Keratinocyte (primary cell): ENCODE results near the gene ZDHHC9. TPM values are rescaled to one million over a fixed set of nuclear protein-coding genes. Genes with fewer than 3 reads are reported as not detected.

ENCODE experiments used
- DNase-seq: peaks from one replicate; pipeline ENCODE4 v3.0.0-alpha.2; 2011; ENCODE audit warnings: low read depth, missing footprints, low spot score
- FAIRE-seq: peaks from 2 replicates; lab custom pipeline; 2011; peaks lifted over from hg19 to GRCh38; lab: Jason Lieb, UNC
- H2AFZ ChIP-seq: 2 replicates; pipeline ENCODE4 v1.6.0; 2012; ENCODE audit warnings: low read length, control low read depth, inconsistent platforms; ENCODE audit not compliant: control insufficient read depth
- H3K27ac ChIP-seq: 2 replicates; pipeline ENCODE4 v1.5.1; 2011; ENCODE audit warnings: low read length; ENCODE audit not compliant: control insufficient read depth, insufficient read depth
- H3K27me3 ChIP-seq: 3 replicates; pipeline ENCODE4 v1.6.0; 2011; ENCODE audit warnings: low read length; ENCODE audit not compliant: control insufficient read depth, insufficient read depth; ENCODE audit errors: extremely low read depth
- H3K36me3 ChIP-seq, 2 experiments: 2 replicates in 1 of 2; 3 replicates in 1 of 2; pipeline ENCODE4 v1.5.1; 2011; ENCODE audit warnings: low read length in 2 of 2, mild to moderate bottlenecking in 1 of 2; ENCODE audit not compliant: control insufficient read depth in 2 of 2, insufficient read depth in 2 of 2; ENCODE audit errors: extremely low read depth in 1 of 2
- H3K4me1 ChIP-seq: 3 replicates; pipeline ENCODE4 v1.5.1; 2011; ENCODE audit warnings: low read length; ENCODE audit not compliant: control insufficient read depth, insufficient read depth; ENCODE audit errors: extremely low read depth
- H3K4me2 ChIP-seq: 3 replicates; pipeline ENCODE4 v1.6.0; 2011; ENCODE audit warnings: low read depth, low read length; ENCODE audit not compliant: control insufficient read depth, insufficient read depth; ENCODE audit errors: extremely low read depth
- H3K4me3 ChIP-seq, 3 experiments: fragments of 200-600 bp in 1 of 3; sonication (generic) in 1 of 3; 2 replicates in 2 of 3; 3 replicates in 1 of 3; pipeline ENCODE4 v1.5.1; 2011 to 2016; ENCODE audit warnings: low read length in 3 of 3, mild to moderate bottlenecking in 3 of 3, control low read depth in 2 of 3, inconsistent platforms in 1 of 3, low read depth in 1 of 3, mixed read lengths in 1 of 3, mixed run types in 1 of 3, moderate library complexity in 1 of 3; ENCODE audit not compliant: control insufficient read depth in 2 of 3, insufficient read depth in 2 of 3; ENCODE audit errors: extremely low read depth in 1 of 3
- H3K79me2 ChIP-seq: 2 replicates; pipeline ENCODE4 v1.6.0; 2012; ENCODE audit warnings: low read length; ENCODE audit not compliant: control insufficient read depth, insufficient read depth
- H3K9ac ChIP-seq: 3 replicates; pipeline ENCODE4 v1.6.0; 2011; ENCODE audit warnings: low read length; ENCODE audit not compliant: control insufficient read depth, insufficient read depth; ENCODE audit errors: extremely low read depth
- H3K9me1 ChIP-seq: 3 replicates; pipeline ENCODE4 v1.6.0; 2011; ENCODE audit warnings: low read length; ENCODE audit not compliant: control insufficient read depth, insufficient read depth; ENCODE audit errors: extremely low read depth
- H3K9me3 ChIP-seq: 2 replicates; pipeline ENCODE4 v1.5.1; 2012; ENCODE audit warnings: low read depth, low read length; ENCODE audit not compliant: control insufficient read depth
- H4K20me1 ChIP-seq: 3 replicates; pipeline ENCODE4 v1.6.0; 2011; ENCODE audit warnings: low read length; ENCODE audit not compliant: control insufficient read depth, insufficient read depth; ENCODE audit errors: extremely low read depth
- EZH2 ChIP-seq: IDR thresholded peaks from one replicate; pipeline ENCODE4 v1.6.1; 2012; ENCODE audit warnings: inconsistent platforms, mild to moderate bottlenecking, low read length, moderate library complexity
- dilution Hi-C: fragments of 300-500 bp; cut with MboI; formaldehyde crosslinking; loops from one replicate; pipeline ENCODE4 v1.7.0; 2020; ENCODE audit warnings: low sequenced_read_pairs; ENCODE audit not compliant: extremely low pct_ligation_motif_present
- polyA plus RNA-seq, 5 experiments: library from polyadenylated mRNA; depleted of rRNA in 3 of 5; stranded (reverse) in 3 of 5; stranded (forward) in 1 of 5; unstranded in 1 of 5; fragments of >200 nt; gene quantifications; 1 replicate in 1 of 5; 2 replicates in 3 of 5; 3 replicates in 1 of 5; pipeline versions ENCODE4 v1.2.1 to v1.2.3, GENCODE V29; 2011 to 2012; ENCODE audit warnings: missing spikeins in 2 of 5, low read depth in 1 of 5, low replicate concordance in 1 of 5
- TF ChIP-seq, protein P1 (sequence below), 3 experiments: IDR thresholded peaks in 1 of 3; conservative IDR thresholded peaks in 1 of 3; optimal IDR thresholded peaks in 1 of 3; 2 replicates in 2 of 3; 3 replicates in 1 of 3; pipeline versions ENCODE3 to v1.5.1; 2011; ENCODE audit warnings: low read length in 3 of 3, mild to moderate bottlenecking in 3 of 3, moderate library complexity in 2 of 3, control low read depth in 1 of 3, inconsistent platforms in 1 of 3; ENCODE audit not compliant: insufficient read depth in 2 of 3; ENCODE audit errors: extremely low read depth in 1 of 3

Gene ZDHHC9
- polyA plus RNA-seq, 1 donor (not counting 4 experiments of a cell fraction or from before 2014, with no cell fraction given), result 30.0 TPM

DNA sequence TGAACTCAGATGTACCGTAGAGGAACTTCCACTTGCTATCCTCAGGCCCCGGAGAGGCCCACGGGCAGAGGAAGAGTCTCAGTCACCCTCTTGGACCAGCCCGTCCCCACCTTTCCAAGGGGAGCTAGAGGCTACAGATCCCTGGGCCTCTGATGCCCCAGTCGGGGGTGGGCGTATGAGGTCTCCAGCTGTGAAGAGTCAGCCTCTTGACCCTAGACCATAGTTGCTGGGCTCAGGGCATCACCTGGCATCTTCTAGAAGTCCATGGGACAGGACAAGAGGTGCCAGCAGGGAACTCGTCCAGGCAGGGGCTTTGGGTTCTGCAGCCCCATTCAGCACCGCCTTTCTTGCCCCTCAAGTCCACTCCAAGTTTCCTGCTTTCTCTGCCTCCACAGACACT is 52.4 kb downstream of the ZDHHC9 start:
- H3K27ac ChIP-seq, result no peak overlapping the region
- H2AFZ ChIP-seq, result no peak overlapping the region
- dilution Hi-C loops, result loop anchor here (10.0 kb wide), 1 partner anchor 47 kb away; no protein-coding TSS in a partner anchor
- no peak for TF ChIP-seq EZH2
- TF ChIP-seq, protein P1, sequence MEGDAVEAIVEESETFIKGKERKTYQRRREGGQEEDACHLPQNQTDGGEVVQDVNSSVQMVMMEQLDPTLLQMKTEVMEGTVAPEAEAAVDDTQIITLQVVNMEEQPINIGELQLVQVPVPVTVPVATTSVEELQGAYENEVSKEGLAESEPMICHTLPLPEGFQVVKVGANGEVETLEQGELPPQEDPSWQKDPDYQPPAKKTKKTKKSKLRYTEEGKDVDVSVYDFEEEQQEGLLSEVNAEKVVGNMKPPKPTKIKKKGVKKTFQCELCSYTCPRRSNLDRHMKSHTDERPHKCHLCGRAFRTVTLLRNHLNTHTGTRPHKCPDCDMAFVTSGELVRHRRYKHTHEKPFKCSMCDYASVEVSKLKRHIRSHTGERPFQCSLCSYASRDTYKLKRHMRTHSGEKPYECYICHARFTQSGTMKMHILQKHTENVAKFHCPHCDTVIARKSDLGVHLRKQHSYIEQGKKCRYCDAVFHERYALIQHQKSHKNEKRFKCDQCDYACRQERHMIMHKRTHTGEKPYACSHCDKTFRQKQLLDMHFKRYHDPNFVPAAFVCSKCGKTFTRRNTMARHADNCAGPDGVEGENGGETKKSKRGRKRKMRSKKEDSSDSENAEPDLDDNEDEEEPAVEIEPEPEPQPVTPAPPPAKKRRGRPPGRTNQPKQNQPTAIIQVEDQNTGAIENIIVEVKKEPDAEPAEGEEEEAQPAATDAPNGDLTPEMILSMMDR (optimal IDR thresholded peaks at IDR 0.05 in 1 of 3, IDR thresholded peaks at IDR 0.05 in 1 of 3, conservative IDR thresholded peaks at IDR 0.05 in 1 of 3; ENCODE audit: extremely low read depth in 1 of 3, insufficient read depth in 2 of 3, low read length in 3 of 3), result no peak
- H3K9ac ChIP-seq, result no peak overlapping the region
- DNase-seq (no peak), FAIRE-seq (no peak)
- no peaks in the 10 kb centered on the region for H3K9me3 ChIP-seq
- H3K4me1 ChIP-seq, result no peaks in the 10 kb centered on the region
- no peaks in the 10 kb centered on the region for H3K27me3 ChIP-seq
- no peak overlapping the region for H3K4me3 ChIP-seq
- H4K20me1 ChIP-seq, result no peaks in the 10 kb centered on the region
- no peak overlapping the region for H3K4me2 ChIP-seq
- H3K36me3 ChIP-seq, result no peaks in the 10 kb centered on the region
- H3K79me2 ChIP-seq, result no peaks in the 10 kb centered on the region
- no peaks in the 10 kb centered on the region for H3K9me1 ChIP-seq

DNA sequence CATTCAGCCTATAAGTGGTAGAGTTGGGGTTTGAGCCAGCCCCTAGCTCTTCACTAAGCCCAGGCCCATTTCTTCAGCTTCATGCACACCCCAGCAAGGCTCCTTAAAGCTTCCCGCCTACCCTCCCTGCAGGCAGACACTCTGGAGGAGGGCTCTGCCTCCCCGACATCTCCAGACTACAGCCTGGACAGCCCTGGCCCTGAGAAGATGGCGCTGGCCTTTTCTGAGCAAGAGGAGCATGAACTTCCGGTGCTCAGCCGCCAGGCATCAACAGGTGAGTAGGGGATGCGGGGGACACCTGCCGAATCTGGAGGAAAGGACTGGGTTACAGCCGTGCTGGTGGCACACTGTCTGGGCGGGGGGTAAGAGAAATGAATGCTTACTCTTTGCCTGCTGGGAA is 52.9 kb downstream of the ZDHHC9 start:
- Histone ChIP-seq H3K36me3 (no peaks in the 10 kb centered on the region), H3K9me3 (no peaks in the 10 kb centered on the region), H3K4me1 (no peaks in the 10 kb centered on the region), H3K9me1 (no peaks in the 10 kb centered on the region), H2AFZ (no peak overlapping the region), H3K9ac (no peak overlapping the region), H3K4me2 (no peak overlapping the region), H3K27me3 (no peaks in the 10 kb centered on the region), H4K20me1 (no peaks in the 10 kb centered on the region), H3K4me3 (no peak overlapping the region), H3K79me2 (no peaks in the 10 kb centered on the region), H3K27ac (no peak overlapping the region)
- DNase-seq (no peak), FAIRE-seq (no peak)
- dilution Hi-C loops, result loop anchor here (10.0 kb wide), 1 partner anchor 46 kb away; no protein-coding TSS in a partner anchor
- TF ChIP-seq, protein P1 (optimal IDR thresholded peaks at IDR 0.05 in 1 of 3, IDR thresholded peaks at IDR 0.05 in 1 of 3, conservative IDR thresholded peaks at IDR 0.05 in 1 of 3; ENCODE audit: extremely low read depth in 1 of 3, insufficient read depth in 2 of 3, low read length in 3 of 3), result no peak
- TF ChIP-seq EZH2, result no peak
